HepG2 (cell line): Measurements from ENCODE around the gene NT5M. TPM values are rescaled to one million over a fixed set of nuclear protein-coding genes. Genes with fewer than 3 reads are reported as not detected.

Experiments
- ATF3 ChIP-seq: sonication (generic); formaldehyde crosslinking; IDR thresholded peaks from 2 replicates; pipeline ENCODE4 v1.4.0; 2020; ENCODE audit warnings: missing genetic modification reagents
- CBX5 ChIP-seq: sonication (generic); formaldehyde crosslinking; IDR thresholded peaks from 2 replicates; pipeline ENCODE4 v1.4.0; 2020; ENCODE audit warnings: missing genetic modification reagents, borderline replicate concordance
- GMEB1 ChIP-seq: sonication (generic); formaldehyde crosslinking; IDR thresholded peaks from 2 replicates; pipeline ENCODE4 v1.5.1; 2020; ENCODE audit warnings: missing genetic modification reagents, mild to moderate bottlenecking, borderline replicate concordance
- MAF1 ChIP-seq: sonication (generic); formaldehyde crosslinking; IDR thresholded peaks from 2 replicates; pipeline ENCODE4 v1.5.0; 2020; ENCODE audit warnings: missing genetic modification reagents, borderline replicate concordance
- NFIC ChIP-seq: IDR thresholded peaks from 2 replicates; pipeline ENCODE4 v1.6.1; 2012; ENCODE audit warnings: mild to moderate bottlenecking, low read length, inconsistent platforms
- NFKB2 ChIP-seq: sonication (generic); formaldehyde crosslinking; IDR thresholded peaks from 2 replicates; pipeline ENCODE4 v1.4.0; 2020; ENCODE audit warnings: missing genetic modification reagents, borderline replicate concordance
- NFYB ChIP-seq: sonication (generic); formaldehyde crosslinking; IDR thresholded peaks from 2 replicates; pipeline ENCODE4 v1.4.0; 2020; ENCODE audit warnings: missing genetic modification reagents
- POGK ChIP-seq: sonication (generic); formaldehyde crosslinking; conservative IDR thresholded peaks from 2 replicates; pipeline ENCODE4 v1.8.0; 2022; ENCODE audit warnings: mild to moderate bottlenecking, moderate library complexity, missing genetic modification reagents
- RORA ChIP-seq: sonication (generic); formaldehyde crosslinking; IDR thresholded peaks from 2 replicates; pipeline ENCODE4 v1.5.0; 2020; ENCODE audit warnings: mild to moderate bottlenecking, missing genetic modification reagents, moderate library complexity
- SALL1 ChIP-seq: sonication (generic); formaldehyde crosslinking; IDR thresholded peaks from 2 replicates; pipeline ENCODE4 v1.8.0; 2022; ENCODE audit warnings: mild to moderate bottlenecking, missing genetic modification reagents
- SAP130 ChIP-seq: IDR thresholded peaks from 2 replicates; pipeline ENCODE4 v1.6.1; 2016; ENCODE audit warnings: low read depth
- SATB2 ChIP-seq: sonication (generic); formaldehyde crosslinking; IDR thresholded peaks from 2 replicates; pipeline ENCODE4 v1.5.0; 2020; ENCODE audit warnings: missing genetic modification reagents
- SIX4 ChIP-seq: sonication (generic); formaldehyde crosslinking; IDR thresholded peaks from 2 replicates; pipeline ENCODE4 v1.4.0; 2020; ENCODE audit warnings: missing genetic modification reagents
- SMYD3 ChIP-seq: sonication (generic); formaldehyde crosslinking; IDR thresholded peaks from 2 replicates; pipeline ENCODE4 v1.8.1; 2023; ENCODE audit warnings: mild to moderate bottlenecking, missing genetic modification reagents
- SP4 ChIP-seq: sonication (generic); formaldehyde crosslinking; IDR thresholded peaks from 2 replicates; pipeline ENCODE4 v1.8.1; 2023; ENCODE audit warnings: mild to moderate bottlenecking, missing genetic modification reagents
- U2AF2 ChIP-seq: fragments of 200-400 bp; formaldehyde crosslinking; IDR thresholded peaks from 2 replicates; pipeline ENCODE4 v1.6.1; 2017; ENCODE audit warnings: low read depth, mild to moderate bottlenecking, low read length
- ZBTB21 ChIP-seq: sonication (generic); formaldehyde crosslinking; IDR thresholded peaks from 2 replicates; pipeline ENCODE4 v1.4.0; 2020; ENCODE audit warnings: missing genetic modification reagents
- ZNF230 ChIP-seq: sonication (generic); formaldehyde crosslinking; IDR thresholded peaks from 2 replicates; pipeline ENCODE4 v1.4.0; 2020; ENCODE audit warnings: mild to moderate bottlenecking, missing genetic modification reagents
- ZNF326 ChIP-seq: sonication (generic); formaldehyde crosslinking; IDR thresholded peaks from 2 replicates; pipeline ENCODE4 v1.4.0; 2020; ENCODE audit warnings: missing genetic modification reagents, borderline replicate concordance
- ZNF547 ChIP-seq: sonication (generic); formaldehyde crosslinking; IDR thresholded peaks from 2 replicates; pipeline ENCODE4 v1.5.1; 2020; ENCODE audit warnings: mild to moderate bottlenecking, missing genetic modification reagents
- ZNF574 ChIP-seq: sonication (generic); formaldehyde crosslinking; IDR thresholded peaks from 2 replicates; pipeline ENCODE4 v1.4.0; 2020; ENCODE audit warnings: missing genetic modification reagents
- ZNF7 ChIP-seq: IDR thresholded peaks from 2 replicates; pipeline ENCODE4 v1.6.1; 2016; ENCODE audit warnings: missing biosample characterization, missing genetic modification reagents
- polyA plus RNA-seq, 8 experiments: library from polyadenylated mRNA; depleted of rRNA in 3 of 8; stranded (reverse) in 7 of 8; unstranded in 1 of 8; fragments of >200 nt; fragmentation: Illumina TruSeq in 4 of 8; extraction: Trizol in 4 of 8; gene quantifications; 2 replicates each; pipeline versions ENCODE4 v1.2.1 to v1.2.3, GENCODE V29; 2011 to 2016; ENCODE audit warnings: low read depth in 4 of 8, missing spikeins in 1 of 8, mixed read lengths in 1 of 8; ENCODE audit not compliant: insufficient read depth in 1 of 8
- total RNA-seq, 5 experiments: library from RNA; depleted of rRNA; stranded (reverse); fragments of >200 nt; fragmentation: Illumina TruSeq; extraction: Trizol; gene quantifications; 2 replicates each; pipeline ENCODE4 v1.2.3, GENCODE V29; 2016; ENCODE audit warnings: low read depth in 1 of 5

The NT5M gene
- total and polyA plus RNA-seq, 2 of the 13 experiments (the other 11 are each of a cell fraction or from before 2014, with no cell fraction given), result 0.55 to 0.78 TPM

GRCh38 chr17:17303010-17303846 is at the start of gene NT5M (continued):
- TF ChIP-seq CBX5 (CRISPR knock-in tag) (no peak), RORA (no peak), ZNF230 (CRISPR knock-in tag) (no peak), SMYD3 (CRISPR knock-in tag) (no peak), NFYB (CRISPR knock-in tag) (no peak), ZNF574 (CRISPR knock-in tag) (peak; percentile 57; the same call in 1 of the 2 replicates), GMEB1 (CRISPR knock-in tag) (peak; percentile 44; the same call in 1 of the 2 replicates), POGK (CRISPR knock-in tag) (peak; percentile 41; the same call in 1 of the 2 replicates), MAF1 (CRISPR knock-in tag) (no peak), U2AF2 (no peak), ZNF7 (CRISPR knock-in tag) (no peak), ATF3 (CRISPR knock-in tag) (no peak), SP4 (CRISPR knock-in tag) (peak; percentile 66; the same call in 1 of the 2 replicates), SIX4 (no peak), SALL1 (peak; percentile 29; the same call in 1 of the 2 replicates), ZNF547 (CRISPR knock-in tag) (peak; percentile 56; the same call in 1 of the 2 replicates), NFIC (no peak), SAP130 (CRISPR knock-in tag) (peak; percentile 26), ZNF326 (CRISPR knock-in tag) (no peak), ZBTB21 (CRISPR knock-in tag) (no peak), NFKB2 (CRISPR knock-in tag) (peak; percentile 67; the same call in 1 of the 2 replicates), SATB2 (CRISPR knock-in tag) (0 out of 2 replicates have a peak, but pooled peaks have one; percentile 40)
